Nucleus accumbens (tissue), 56 donors: ENCODE data around the gene CR1L.
"Not testable (repeated sequence)": the region's sequence is repeated elsewhere in the genome, so short reads cannot be mapped to it uniquely, and the experiment has no call there.

Source experiments
- DNase-seq, 56 donors: peaks; one replicate each; lab custom pipeline; 2025; lab: John Stamatoyannopoulos, UW

The CR1L gene

GRCh38 chr1:207645635-207646081 lies 725 bp downstream of the CR1L start:
- DNase-seq, result no peak

- no peak for DNase-seq
Measured at GRCh38 chr1:207646171-207646570, 1.2 kb downstream of the CR1L start.

GRCh38 chr1:207646944-207647579 lies 2.1 kb downstream of the CR1L start:
- no peak for DNase-seq

- no peak for DNase-seq
Measured at GRCh38 chr1:207647671-207648333, 2.9 kb downstream of the CR1L start.

- no peak for DNase-seq
Measured at GRCh38 chr1:207648334-207649209, 3.6 kb downstream of the CR1L start.

- no peak for DNase-seq
Measured at GRCh38 chr1:207649210-207649753, 4.3 kb downstream of the CR1L start.

- DNase-seq, result no peak
Measured at GRCh38 chr1:207649865-207650580, 5.1 kb downstream of the CR1L start.

GRCh38 chr1:207651583-207651982 lies 6.7 kb downstream of the CR1L start:
- no peak for DNase-seq

GRCh38 chr1:207654320-207654719 lies 9.4 kb downstream of the CR1L start:
- DNase-seq, result no peak

GRCh38 chr1:207658408-207658807 lies 13.5 kb downstream of the CR1L start:
- no peak for DNase-seq

GRCh38 chr1:207658904-207659485 lies 14.1 kb downstream of the CR1L start:
- DNase-seq, result no peak

GRCh38 chr1:207659545-207660153 lies 14.7 kb downstream of the CR1L start:
- DNase-seq, result no peak

GRCh38 chr1:207661420-207661819 lies 16.5 kb downstream of the CR1L start:
- DNase-seq, result not testable (repeated sequence)

- DNase-seq, result no peak
Measured at GRCh38 chr1:207666342-207666741, 21.4 kb downstream of the CR1L start.

- no peak for DNase-seq
Measured at GRCh38 chr1:207669528-207670009, 24.6 kb downstream of the CR1L start.

- DNase-seq, result no peak
Measured at GRCh38 chr1:207670192-207670591, 25.3 kb downstream of the CR1L start.

GRCh38 chr1:207670997-207671396 lies 26.1 kb downstream of the CR1L start:
- no peak for DNase-seq

GRCh38 chr1:207672522-207673130 lies 27.7 kb downstream of the CR1L start:
- DNase-seq, result peak in 21 of 56 donors; percentile 2 to 68 (median 17)

GRCh38 chr1:207673399-207673798 lies 28.5 kb downstream of the CR1L start:
- DNase-seq, result no peak
